Endodermal cell (in vitro differentiated cells): ENCODE data around the gene MED23. TPM values are rescaled to one million over a fixed set of nuclear protein-coding genes. Genes with fewer than 3 reads are reported as not detected.

ENCODE experiments used
- DNase-seq: peaks from one replicate; pipeline ENCODE4 v3.0.0-alpha.2; 2017
- H3K27ac ChIP-seq: 2 replicates; pipeline ENCODE4 v1.5.1; 2013; ENCODE audit warnings: mild to moderate bottlenecking, low read depth, low read length, moderate library complexity
- H3K27me3 ChIP-seq: 2 replicates; pipeline ENCODE4 v1.6.1; 2013; ENCODE audit warnings: mild to moderate bottlenecking, low read length, moderate library complexity; ENCODE audit not compliant: insufficient read depth, control insufficient read depth, poor library complexity, severe bottlenecking
- H3K36me3 ChIP-seq: 2 replicates; pipeline ENCODE4 v1.7.0; 2013; ENCODE audit warnings: mild to moderate bottlenecking, low read length, moderate library complexity; ENCODE audit not compliant: control insufficient read depth, insufficient read depth
- H3K4me1 ChIP-seq: one replicate; pipeline ENCODE4 v1.7.0; 2013; ENCODE audit warnings: low read length; ENCODE audit not compliant: control insufficient read depth, insufficient read depth
- H3K4me3 ChIP-seq: 2 replicates; pipeline ENCODE4 v1.5.1; 2013; ENCODE audit warnings: mild to moderate bottlenecking, low read length, moderate library complexity
- H3K9ac ChIP-seq: 2 replicates; pipeline ENCODE4 v1.6.1; 2013; ENCODE audit warnings: mild to moderate bottlenecking, low read length, moderate library complexity; ENCODE audit not compliant: poor library complexity, severe bottlenecking; ENCODE audit errors: extremely low read depth
- H3K9me3 ChIP-seq: 2 replicates; pipeline ENCODE4 v1.6.1; 2013; ENCODE audit warnings: mild to moderate bottlenecking, low read length, moderate library complexity; ENCODE audit not compliant: control insufficient read depth
- H3K27ac Mint-ChIP-seq: 2 replicates; pipeline ENCODE4 v1.8.0; 2020; ENCODE audit warnings: mixed read lengths
- H3K27me3 Mint-ChIP-seq: 2 replicates; pipeline ENCODE4 v1.8.0; 2021; ENCODE audit warnings: mild to moderate bottlenecking, mixed read lengths; ENCODE audit not compliant: insufficient read depth
- H3K36me3 Mint-ChIP-seq: 2 replicates; pipeline ENCODE4 v1.8.0; 2020; ENCODE audit warnings: low read depth, mixed read lengths
- H3K4me1 Mint-ChIP-seq: 2 replicates; pipeline ENCODE4 v1.8.0; 2020; ENCODE audit warnings: mixed read lengths
- H3K4me3 Mint-ChIP-seq: 2 replicates; pipeline ENCODE4 v1.8.0; 2020; ENCODE audit warnings: mild to moderate bottlenecking, moderate library complexity, mixed read lengths
- H3K9me3 Mint-ChIP-seq: 2 replicates; pipeline ENCODE4 v1.8.0; 2020; ENCODE audit warnings: mild to moderate bottlenecking, mixed read lengths
- CTCF ChIP-seq: fragments of 200-600 bp; sonication (generic); conservative IDR thresholded peaks from 2 replicates; pipeline ENCODE4 v1.5.0; 2021; ENCODE audit warnings: antibody characterized with exemption, mild to moderate bottlenecking
- WGBS, 2 experiments: methylation state at CpG; one replicate each; pipeline versions ENCODE4 v1.1.5 to v1.1.7; 2013; ENCODE audit warnings: missing lambda C conversion rate in 2 of 2, mixed read lengths in 1 of 2; ENCODE audit not compliant: insufficient coverage in 1 of 2, insufficient read length in 1 of 2; 5-methylcytosine and 5-hydroxymethylcytosine counted together
- total RNA-seq, 2 donors: library from RNA; stranded (reverse); fragmentation: NEBNext Ultra II Directional in 1 of 2; extraction: Animal tissue kit (Norgen Biotek cat#: 25700) in 1 of 2; gene quantifications; 2 replicates in 1 of 2; 3 replicates in 1 of 2; pipeline ENCODE4 v1.2.1, GENCODE V29; 2021

The MED23 gene
- total RNA-seq, 2 donors from 2014 or later, result 23.3 to 26.2 TPM

GRCh38 chr6:131646249-131646670 is 18.2 kb upstream of the MED23 start:
- H3K9me3 Mint-ChIP-seq, result no peaks in the 10 kb centered on the region
- TF ChIP-seq CTCF, result no peak
- no peaks in the 10 kb centered on the region for H3K9me3 ChIP-seq
- no peak overlapping the region for H3K27ac Mint-ChIP-seq
- H3K27me3 Mint-ChIP-seq, result no peaks in the 10 kb centered on the region
- no peak overlapping the region for H3K9ac ChIP-seq
- no peaks in the 10 kb centered on the region for H3K4me1 Mint-ChIP-seq
- H3K27ac ChIP-seq, result no peak overlapping the region
- no peak for DNase-seq
- no peaks in the 10 kb centered on the region for H3K36me3 ChIP-seq
- no peaks in the 10 kb centered on the region for H3K27me3 ChIP-seq
- H3K36me3 Mint-ChIP-seq, result no peaks in the 10 kb centered on the region
- no peaks in the 10 kb centered on the region for H3K4me1 ChIP-seq
- H3K4me3 ChIP-seq, result no peak overlapping the region
- no peak overlapping the region for H3K4me3 Mint-ChIP-seq

- H3K36me3 Mint-ChIP-seq, result no peaks in the 10 kb centered on the region
- H3K4me3 Mint-ChIP-seq, result no peak overlapping the region
- no peaks in the 10 kb centered on the region for H3K27me3 Mint-ChIP-seq
- no peak for DNase-seq
- WGBS, 2 experiments, result 93 to 100% methylated on average over 1 to 2 of the region's 2 CpGs
- no peaks in the 10 kb centered on the region for H3K36me3 ChIP-seq
- H3K9ac ChIP-seq, result no peak overlapping the region
- no peaks in the 10 kb centered on the region for H3K9me3 ChIP-seq
- no peak for TF ChIP-seq CTCF
- no peaks in the 10 kb centered on the region for H3K9me3 Mint-ChIP-seq
- H3K4me1 Mint-ChIP-seq, result no peaks in the 10 kb centered on the region
- H3K4me1 ChIP-seq, result no peaks in the 10 kb centered on the region
- no peak overlapping the region for H3K27ac Mint-ChIP-seq
- H3K27me3 ChIP-seq, result no peaks in the 10 kb centered on the region
- no peak overlapping the region for H3K27ac ChIP-seq
- H3K4me3 ChIP-seq, result no peak overlapping the region
Observed at GRCh38 chr6:131645846-131646245, 17.8 kb upstream of the MED23 start.

- Mint-ChIP-seq H3K36me3 (no peaks in the 10 kb centered on the region), H3K9me3 (no peaks in the 10 kb centered on the region), H3K4me1 (no peaks in the 10 kb centered on the region), H3K27me3 (no peaks in the 10 kb centered on the region), H3K27ac (no peak overlapping the region), H3K4me3 (no peak overlapping the region)
- Histone ChIP-seq H3K4me3 (no peak overlapping the region), H3K36me3 (no peaks in the 10 kb centered on the region), H3K4me1 (no peaks in the 10 kb centered on the region), H3K9me3 (no peaks in the 10 kb centered on the region), H3K9ac (no peak overlapping the region), H3K27ac (no peak overlapping the region), H3K27me3 (no peaks in the 10 kb centered on the region)
- TF ChIP-seq CTCF, result no peak
- DNase-seq, result no peak
- no CpG with 5 or more reads among the region's 1 CpG for WGBS, 2 experiments
Observed at GRCh38 chr6:131644921-131645320, 16.9 kb upstream of the MED23 start.
